22Rv1 (cell line): ENCODE measurements around the gene POTEI.
"Not testable (repeated sequence)": the region's sequence is repeated elsewhere in the genome, so short reads cannot be mapped to it uniquely, and the experiment has no call there.

Experiments
- CTCF ChIP-seq: fragments of 450-650 bp; IDR thresholded peaks from 2 replicates; pipeline ENCODE4 v1.5.1; 2017; ENCODE audit warnings: mild to moderate bottlenecking
- ZFX ChIP-seq: fragments of 450-650 bp; IDR thresholded peaks from 2 replicates; pipeline ENCODE4 v1.6.1; 2017; ENCODE audit warnings: antibody characterized with exemption, borderline replicate concordance

DNA sequence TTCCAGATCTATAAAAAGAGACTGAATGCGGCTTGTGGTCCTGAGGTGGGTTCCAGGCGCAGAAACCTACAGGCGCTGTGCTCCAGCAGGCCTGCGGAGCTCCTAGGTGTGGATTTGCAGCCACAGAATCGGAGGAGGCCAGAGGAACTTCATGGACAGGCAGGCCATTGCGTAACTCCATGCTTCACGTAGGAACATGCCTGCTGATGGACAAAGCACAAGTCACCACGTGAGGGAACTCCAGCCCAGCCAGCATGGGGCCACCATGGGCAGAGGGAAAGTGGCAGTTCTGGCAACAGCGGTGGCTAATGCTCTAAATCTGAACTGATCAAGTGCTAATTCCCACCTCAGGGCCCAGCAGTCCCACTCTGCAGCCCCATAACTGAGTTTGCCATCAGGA is 29.1 kb upstream of the POTEI start:
- not testable (repeated sequence) for TF ChIP-seq CTCF, ZFX
